SK-N-SH treated with all-trans-retinoic acid at 6 μM for 48 hours (cell line): ENCODE data around the gene NCAPD2.

Source experiments
- CSDC2 ChIP-seq: fragments of 250-450 bp; sonication (Bioruptor Pico); IDR thresholded peaks from 2 replicates; pipeline ENCODE4 v1.5.0; 2020; ENCODE audit warnings: mild to moderate bottlenecking, moderate library complexity
- ESRRG ChIP-seq: fragments of 250-450 bp; sonication (Bioruptor Pico); IDR thresholded peaks from 2 replicates; pipeline ENCODE4 v1.6.1; 2021; ENCODE audit warnings: mild to moderate bottlenecking
- TOX ChIP-seq: fragments of 250-450 bp; sonication (Bioruptor Pico); IDR thresholded peaks from 2 replicates; pipeline ENCODE4 v1.8.0; 2021; ENCODE audit warnings: mild to moderate bottlenecking, moderate library complexity, borderline replicate concordance
- ZFP30 ChIP-seq: fragments of 450-650 bp; formaldehyde crosslinking; IDR thresholded peaks from 2 replicates; pipeline ENCODE4 v1.5.0; 2022; ENCODE audit warnings: mild to moderate bottlenecking, moderate library complexity

- TF ChIP-seq ZFP30 (CRISPR knock-in tag) (no peak), ESRRG (CRISPR knock-in tag) (no peak), CSDC2 (CRISPR knock-in tag) (no peak), TOX (CRISPR knock-in tag) (no peak)
Measured at GRCh38 chr12:6556857-6557256, 63.0 kb downstream of the NCAPD2 start.
